ENCODE measurements around the gene SENP3.

SENP3 gene

DNA sequence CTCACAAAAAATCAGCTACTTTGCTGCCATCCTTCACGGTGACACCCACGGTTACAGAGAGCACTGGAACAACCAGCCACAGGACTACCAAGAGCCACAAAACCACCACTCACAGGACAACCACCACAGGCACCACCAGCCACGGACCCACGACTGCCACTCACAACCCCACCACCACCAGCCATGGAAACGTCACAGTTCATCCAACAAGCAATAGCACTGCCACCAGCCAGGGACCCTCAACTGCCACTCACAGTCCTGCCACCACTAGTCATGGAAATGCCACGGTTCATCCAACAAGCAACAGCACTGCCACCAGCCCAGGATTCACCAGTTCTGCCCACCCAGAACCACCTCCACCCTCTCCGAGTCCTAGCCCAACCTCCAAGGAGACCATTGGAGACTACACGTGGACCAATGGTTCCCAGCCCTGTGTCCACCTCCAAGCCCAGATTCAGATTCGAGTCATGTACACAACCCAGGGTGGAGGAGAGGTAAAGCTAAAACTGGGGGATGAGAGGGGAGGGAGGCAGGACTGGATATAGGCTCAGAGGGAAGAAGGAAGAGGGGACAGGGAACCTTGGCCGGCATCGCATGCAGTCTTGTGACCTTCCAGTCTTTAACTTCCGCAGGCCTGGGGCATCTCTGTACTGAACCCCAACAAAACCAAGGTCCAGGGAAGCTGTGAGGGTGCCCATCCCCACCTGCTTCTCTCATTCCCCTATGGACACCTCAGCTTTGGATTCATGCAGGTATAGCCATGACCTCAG, 18.3 kb downstream of the SENP3 start:
- peak; percentile 77 for FAIRE-seq

DNA sequence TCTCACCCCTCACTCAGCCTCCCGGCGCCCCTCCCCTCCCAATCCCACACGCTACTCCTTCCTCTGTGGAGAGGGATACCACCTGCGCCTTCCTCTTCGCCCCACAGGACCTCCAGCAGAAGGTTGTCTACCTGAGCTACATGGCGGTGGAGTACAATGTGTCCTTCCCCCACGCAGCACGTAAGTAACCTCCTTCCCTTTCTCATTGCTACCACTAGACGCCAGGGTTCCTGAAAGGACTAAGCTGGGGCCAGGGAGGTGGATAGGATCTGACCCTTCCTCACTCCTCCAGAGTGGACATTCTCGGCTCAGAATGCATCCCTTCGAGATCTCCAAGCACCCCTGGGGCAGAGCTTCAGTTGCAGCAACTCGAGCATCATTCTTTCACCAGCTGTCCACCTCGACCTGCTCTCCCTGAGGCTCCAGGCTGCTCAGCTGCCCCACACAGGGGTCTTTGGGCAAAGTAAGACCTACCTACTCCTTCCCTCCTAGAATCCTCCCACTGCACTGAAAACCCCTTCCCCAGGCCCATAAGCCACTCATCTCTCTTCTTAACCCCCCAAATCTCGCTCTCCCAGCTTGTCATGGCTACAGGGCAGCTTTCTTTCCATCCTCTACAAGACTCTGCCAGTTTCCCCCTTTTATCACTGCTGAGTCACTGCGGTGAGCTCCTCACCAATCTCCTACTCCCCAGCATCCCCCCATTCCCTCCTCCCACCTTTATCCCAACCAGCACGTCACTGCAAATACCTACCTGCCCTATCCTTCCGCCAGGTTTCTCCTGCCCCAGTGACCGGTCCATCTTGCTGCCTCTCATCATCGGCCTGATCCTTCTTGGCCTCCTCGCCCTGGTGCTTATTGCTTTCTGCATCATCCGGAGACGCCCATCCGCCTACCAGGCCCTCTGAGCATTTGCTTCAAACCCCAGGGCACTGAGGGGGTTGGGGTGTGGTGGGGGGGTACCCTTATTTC, 19.2 kb downstream of the SENP3 start:
- DNase-seq (ENCODE audit: insufficient read length) (no peak), FAIRE-seq (no peak)
- TF ChIP-seq TAF1 (IDR thresholded peaks at IDR 0.05; ENCODE audit: borderline replicate concordance, low read depth, low read length) (no peak), POLR2AphosphoS5 (IDR thresholded peaks at IDR 0.05; ENCODE audit: low read depth, low read length) (no peak), POLR2A (IDR thresholded peaks at IDR 0.05; ENCODE audit: low read depth, low read length) (no peak)

More for the DNA sequence above, 18.3 kb downstream of the SENP3 start:
- DNase-seq (ENCODE audit: insufficient read length): no peak
- TF ChIP-seq POLR2A (IDR thresholded peaks at IDR 0.05; ENCODE audit: low read depth, low read length) (no peak), POLR2AphosphoS5 (IDR thresholded peaks at IDR 0.05; ENCODE audit: low read depth, low read length) (no peak; the same call in none of the 2 replicates), TAF1 (IDR thresholded peaks at IDR 0.05; ENCODE audit: borderline replicate concordance, low read depth, low read length) (no peak)

DNA sequence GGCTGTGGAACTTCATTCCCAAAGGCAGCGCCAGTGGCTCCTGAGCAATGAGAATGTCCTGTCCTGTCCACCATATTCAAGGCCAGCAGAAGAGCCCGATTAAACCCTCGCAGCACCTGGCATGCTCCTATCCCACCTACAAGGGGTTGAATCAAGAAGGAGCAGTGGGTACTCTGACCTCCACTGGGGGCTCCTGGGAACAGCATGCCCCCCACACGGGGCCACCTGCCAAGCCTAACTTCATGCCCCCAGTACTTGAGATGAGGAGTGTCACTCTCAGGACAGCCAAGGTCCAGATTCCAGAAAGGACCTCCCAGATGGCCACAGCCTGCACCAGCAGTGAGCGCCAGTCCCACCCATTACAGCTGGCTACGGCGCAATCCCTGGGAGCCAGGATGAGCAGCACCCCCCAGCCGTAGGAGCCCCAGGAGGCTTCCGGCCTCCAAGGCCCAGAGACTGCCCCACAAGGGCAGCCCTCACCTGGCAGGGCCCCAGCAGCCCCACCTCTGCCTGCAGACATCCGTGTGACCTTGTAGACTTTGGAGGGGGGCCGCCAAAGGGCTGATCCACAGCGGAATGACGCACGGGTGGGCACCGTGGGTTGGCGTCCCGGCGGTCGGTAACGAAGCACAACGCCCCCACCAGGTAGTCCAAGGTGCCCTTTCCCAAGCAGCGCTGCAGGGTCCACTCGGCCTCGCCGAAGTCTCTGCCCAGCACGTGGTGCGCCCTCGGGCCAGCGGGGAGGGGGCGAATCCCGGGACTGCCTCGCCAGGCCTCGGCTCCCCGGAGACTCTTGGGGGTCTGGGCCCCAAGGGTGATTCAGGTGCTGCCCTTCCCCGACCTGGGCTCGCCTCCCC, 20.9 kb downstream of the SENP3 start:
- TF ChIP-seq TAF1 (IDR thresholded peaks at IDR 0.05; ENCODE audit: borderline replicate concordance, low read depth, low read length): no peak
- no peak for DNase-seq (ENCODE audit: insufficient read length)
- no peak for FAIRE-seq

DNA sequence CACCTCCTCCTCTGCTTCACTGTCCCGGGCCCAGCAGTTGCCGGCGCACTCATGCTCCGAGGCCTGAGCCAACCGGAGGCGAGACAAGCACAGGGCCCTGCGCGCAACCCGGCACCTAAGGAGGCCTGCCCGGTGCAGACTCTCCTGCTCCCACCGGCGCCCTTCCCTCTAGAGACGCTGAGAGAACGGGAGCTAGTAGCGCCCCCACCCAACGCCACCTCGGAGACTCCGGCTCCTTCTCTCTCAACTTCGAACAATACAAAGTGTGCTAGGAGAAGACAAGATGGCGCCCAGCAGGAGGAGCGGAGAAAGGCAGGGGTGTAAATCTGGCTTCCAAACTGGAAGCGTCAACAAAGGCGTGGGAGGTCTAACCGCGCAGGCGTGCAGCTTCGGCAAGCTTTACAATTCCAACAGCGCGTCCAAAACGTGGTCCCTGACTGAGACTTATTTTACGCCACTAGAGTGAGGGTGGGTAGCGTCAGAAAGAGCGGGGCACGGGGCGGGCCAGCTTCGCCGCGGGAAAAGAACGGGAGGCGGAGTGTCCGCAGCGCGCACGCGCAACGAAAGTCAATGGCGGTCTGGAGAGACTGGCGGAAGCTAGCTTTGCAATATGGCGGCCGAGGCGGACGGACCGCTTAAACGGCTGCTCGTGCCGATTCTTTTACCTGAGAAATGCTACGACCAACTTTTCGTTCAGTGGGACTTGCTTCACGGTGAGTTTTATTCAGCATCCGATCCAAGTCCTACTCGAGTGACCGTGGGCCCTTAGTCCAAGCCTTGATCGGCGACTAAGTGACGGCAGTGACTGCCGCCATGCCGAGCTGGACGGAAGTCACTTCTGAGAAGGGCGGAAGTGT, 21.8 kb downstream of the SENP3 start, which contains the start of gene MPDU1:
Gene MPDU1 (plus strand): TSS at position 600 of the 857 bp plus-strand sequence. CDS start 11 bp downstream, at position 611.
- DNase-seq (ENCODE audit: insufficient read length) (peak; percentile 87), FAIRE-seq (peak; percentile 99)
- TF ChIP-seq POLR2A (IDR thresholded peaks at IDR 0.05; ENCODE audit: low read depth, low read length): peak; percentile 97
- TF ChIP-seq TAF1 (IDR thresholded peaks at IDR 0.05; ENCODE audit: borderline replicate concordance, low read depth, low read length): peak; percentile 94
- peak; percentile 91 for TF ChIP-seq POLR2AphosphoS5 (IDR thresholded peaks at IDR 0.05; ENCODE audit: low read depth, low read length)

DNA sequence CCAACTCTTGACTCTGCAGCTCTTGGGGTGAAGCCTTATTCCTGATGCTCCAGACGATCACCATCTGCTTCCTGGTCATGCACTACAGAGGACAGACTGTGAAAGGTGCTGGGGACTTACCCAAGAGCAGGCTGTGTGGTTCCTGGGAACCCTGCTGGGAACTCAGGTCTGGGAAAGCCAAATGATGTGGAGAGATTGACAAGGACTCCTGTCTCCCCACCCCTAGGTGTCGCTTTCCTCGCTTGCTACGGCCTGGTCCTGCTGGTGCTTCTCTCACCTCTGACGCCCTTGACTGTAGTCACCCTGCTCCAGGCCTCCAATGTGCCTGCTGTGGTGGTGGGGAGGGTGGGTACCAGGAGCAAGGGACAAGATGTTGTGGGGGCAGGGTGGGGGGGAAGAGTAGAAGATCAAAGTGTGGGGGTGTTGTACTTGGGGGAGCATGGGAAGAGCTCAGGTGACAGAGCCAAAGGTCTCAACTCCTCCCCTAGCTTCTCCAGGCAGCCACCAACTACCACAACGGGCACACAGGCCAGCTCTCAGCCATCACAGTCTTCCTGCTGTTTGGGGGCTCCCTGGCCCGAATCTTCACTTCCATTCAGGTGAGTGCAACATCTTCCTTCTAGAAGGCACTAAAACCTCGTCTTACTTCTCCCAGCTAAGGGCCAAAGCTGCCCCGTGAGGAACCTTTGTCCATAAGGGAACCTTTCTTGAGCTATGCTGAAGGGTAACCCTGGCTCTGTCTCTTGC, 25.1 kb downstream of the SENP3 start:
- FAIRE-seq (no peak), DNase-seq (ENCODE audit: insufficient read length) (no peak)
- TF ChIP-seq POLR2A (IDR thresholded peaks at IDR 0.05; ENCODE audit: low read depth, low read length) (no peak), TAF1 (IDR thresholded peaks at IDR 0.05; ENCODE audit: borderline replicate concordance, low read depth, low read length) (no peak), POLR2AphosphoS5 (IDR thresholded peaks at IDR 0.05; ENCODE audit: low read depth, low read length) (no peak)

DNA sequence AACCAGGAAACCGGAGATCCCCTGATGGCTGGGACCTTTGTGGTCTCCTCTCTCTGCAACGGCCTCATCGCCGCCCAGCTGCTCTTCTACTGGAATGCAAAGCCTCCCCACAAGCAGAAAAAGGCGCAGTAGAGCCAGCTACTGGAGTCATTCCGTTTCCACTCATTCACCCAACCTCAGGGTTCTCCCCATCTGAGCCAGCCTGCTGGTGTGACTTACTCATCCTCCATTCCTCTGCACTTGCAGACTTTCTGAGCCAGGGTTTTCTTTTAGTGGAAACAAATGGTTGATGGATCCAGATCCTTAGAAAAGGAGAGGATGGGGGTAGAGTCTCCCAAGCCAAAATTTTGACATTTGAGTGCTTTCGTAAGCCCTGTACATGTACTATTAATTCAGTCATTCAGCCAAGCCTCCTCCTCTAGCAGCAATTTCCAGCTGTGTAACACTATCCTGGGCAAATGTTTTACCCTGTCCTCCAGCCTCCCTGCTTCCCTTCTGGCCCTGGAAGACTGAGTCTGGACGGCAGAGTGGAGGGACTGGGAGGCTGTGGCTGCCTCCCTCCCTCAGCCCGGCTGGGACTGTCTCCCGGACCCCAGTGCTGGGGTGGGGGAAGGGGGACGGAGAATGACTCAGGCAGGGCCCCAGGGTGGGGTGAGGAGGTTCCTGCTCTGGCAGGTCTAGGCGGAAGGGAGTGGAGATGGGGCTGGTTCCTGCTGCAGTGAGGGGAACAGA, 25.9 kb downstream of the SENP3 start:
- FAIRE-seq (no peak), DNase-seq (ENCODE audit: insufficient read length) (no peak)
- TF ChIP-seq POLR2AphosphoS5 (IDR thresholded peaks at IDR 0.05; ENCODE audit: low read depth, low read length) (no peak), TAF1 (IDR thresholded peaks at IDR 0.05; ENCODE audit: borderline replicate concordance, low read depth, low read length) (no peak), POLR2A (IDR thresholded peaks at IDR 0.05; ENCODE audit: low read depth, low read length) (no peak)

DNA sequence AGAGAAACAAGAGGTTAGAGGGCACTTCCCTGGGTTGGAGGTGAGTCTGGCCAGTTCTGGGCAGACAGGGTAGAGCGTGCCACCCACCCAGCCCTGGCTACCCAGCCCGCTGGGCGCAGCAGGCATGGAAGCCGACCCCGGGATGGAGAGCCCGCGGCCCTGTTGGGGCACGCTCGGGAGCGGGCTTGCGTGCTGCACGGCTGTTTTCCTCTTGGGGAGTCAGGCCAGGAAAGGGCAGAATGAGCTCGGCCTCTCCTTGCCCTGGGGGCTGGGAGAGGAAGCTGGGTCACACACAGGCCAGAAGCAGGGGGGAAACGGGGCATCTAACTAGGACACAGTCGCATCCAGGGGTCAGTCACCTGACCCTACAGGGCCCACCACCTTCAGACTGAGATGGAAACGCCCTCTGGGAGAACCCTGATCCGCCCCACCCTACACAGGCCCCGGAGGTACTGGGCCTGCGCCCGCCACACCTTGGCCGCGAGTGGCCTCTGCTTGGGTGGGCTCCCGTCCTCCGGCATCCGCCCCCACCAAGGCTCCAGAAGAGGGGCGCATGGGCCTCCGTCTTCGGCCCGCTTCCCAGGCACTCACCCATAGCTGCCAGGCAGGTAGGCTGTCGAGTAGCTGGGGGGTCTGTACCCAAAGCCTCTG, 27.0 kb downstream of the SENP3 start:
- no peak for TF ChIP-seq TAF1 (IDR thresholded peaks at IDR 0.05; ENCODE audit: borderline replicate concordance, low read depth, low read length)
- TF ChIP-seq POLR2A (IDR thresholded peaks at IDR 0.05; ENCODE audit: low read depth, low read length): no peak
- TF ChIP-seq POLR2AphosphoS5 (IDR thresholded peaks at IDR 0.05; ENCODE audit: low read depth, low read length): no peak; the same call in 1 of the 2 replicates
- no peak for DNase-seq (ENCODE audit: insufficient read length)
- no peak for FAIRE-seq

DNA sequence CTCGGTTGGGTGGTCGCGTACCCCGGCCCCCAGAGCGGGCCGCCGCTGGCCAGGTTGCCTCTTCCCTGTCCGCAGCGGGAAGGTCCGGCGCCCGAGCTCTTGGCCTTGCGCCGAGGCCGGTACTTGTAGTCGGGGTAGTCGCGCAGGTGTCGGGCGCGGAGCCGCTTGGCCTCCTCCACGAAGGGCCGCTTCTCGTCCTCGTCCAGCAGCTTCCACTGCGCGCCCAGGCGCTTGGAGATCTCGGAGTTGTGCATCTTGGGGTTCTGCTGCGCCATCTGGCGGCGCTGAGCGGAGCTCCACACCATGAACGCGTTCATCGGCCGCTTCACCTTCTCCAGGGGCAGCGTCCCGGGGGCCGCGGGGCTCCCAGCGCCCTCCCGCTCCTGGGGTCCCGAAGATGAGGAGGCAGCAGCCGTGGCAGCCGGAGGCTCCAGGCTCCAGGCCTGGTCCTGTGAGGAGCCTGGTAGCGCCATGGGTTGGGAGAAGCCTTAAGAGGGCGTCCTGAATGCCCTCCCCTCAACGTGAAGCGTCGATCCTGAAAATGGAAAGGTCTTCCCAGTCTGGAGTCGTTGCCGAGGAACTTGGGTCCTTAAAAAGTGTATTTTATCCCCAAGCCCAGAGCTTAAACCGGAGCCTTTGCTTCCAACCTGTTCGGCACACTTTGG, 27.6 kb downstream of the SENP3 start:
- FAIRE-seq: peak; percentile 48
- TF ChIP-seq POLR2A (IDR thresholded peaks at IDR 0.05; ENCODE audit: low read depth, low read length) (no peak), POLR2AphosphoS5 (IDR thresholded peaks at IDR 0.05; ENCODE audit: low read depth, low read length) (peak; percentile 8)
- DNase-seq (ENCODE audit: insufficient read length): peak; percentile 85

Measured in GM12892 (cell line).